Globus pallidus (tissue), 1 donor: ENCODE measurements around the gene PCDH9.
"Not testable (repeated sequence)": the region's sequence is repeated elsewhere in the genome, so short reads cannot be mapped to it uniquely, and the experiment has no call there.

Source experiments
- DNase-seq: peaks from one replicate; pipeline ENCODE4 v3.0.0-alpha.2; 2015; ENCODE audit warnings: low spot score

PCDH9 gene

GRCh38 chr13:66262330-66262729 is 967.8 kb downstream of the PCDH9 start:
- no peak for DNase-seq

- DNase-seq: not testable (repeated sequence)
These were observed 970.7 kb downstream of the PCDH9 start for GRCh38 chr13:66259426-66259825.
